ENCODE data around the gene TET2. TPM values are rescaled to one million over a fixed set of nuclear protein-coding genes. Genes with fewer than 3 reads are reported as not detected.

TET2 gene
- total RNA-seq, 2 donors from 2014 or later: 20.0 to 30.1 TPM

DNA sequence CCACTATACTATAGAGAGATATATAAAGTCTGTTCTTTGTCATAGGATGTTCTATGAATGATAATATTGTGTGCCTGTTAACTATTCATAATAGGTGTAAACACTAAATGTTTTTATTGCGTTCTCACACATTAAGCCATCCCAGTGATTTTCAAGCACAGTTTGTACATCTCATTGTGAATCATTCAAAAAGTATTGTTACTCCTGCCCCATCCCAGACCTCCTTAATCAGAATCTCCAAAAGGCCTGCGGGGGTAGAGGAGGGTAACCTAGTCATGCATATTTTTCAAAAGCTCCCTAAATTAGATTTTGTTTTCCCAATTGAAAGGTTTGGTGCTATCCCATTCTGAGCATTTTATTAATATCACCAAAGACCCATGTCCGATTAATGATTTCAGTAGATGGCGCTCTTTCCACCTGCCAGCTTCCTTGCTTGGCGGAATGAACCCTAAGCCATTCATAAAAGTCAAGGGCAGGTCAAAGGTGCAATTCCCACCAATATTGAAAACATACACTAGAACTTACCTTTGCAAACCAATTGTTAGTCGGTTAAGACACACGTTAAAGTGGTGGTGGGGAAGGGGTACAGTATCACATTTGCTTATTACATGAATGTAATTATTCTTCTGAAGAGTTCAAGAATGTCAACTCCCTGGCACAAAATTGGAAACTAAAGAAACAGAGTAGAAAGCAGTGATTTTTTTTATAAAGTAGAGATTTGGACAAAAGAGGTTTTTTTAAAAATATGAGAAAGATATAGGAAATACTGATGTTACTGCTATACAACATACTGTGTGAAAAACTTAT, 5.8 kb upstream of the TET2 start:
- H3K4me3 ChIP-seq: no peak overlapping the region
- H3K9me3 ChIP-seq: no peaks in the 10 kb centered on the region
- no peaks in the 10 kb centered on the region for H3K36me3 ChIP-seq
- intact Hi-C loops (cut with DNase I): loop anchor here (10.0 kb wide), 1 partner anchor 574 kb away; no protein-coding TSS in a partner anchor
- H3K27me3 ChIP-seq: no peaks in the 10 kb centered on the region
- H3K9ac ChIP-seq (ENCODE audit: low read depth in 2 of 2, low read length in 2 of 2): no peak overlapping the region
- no peak overlapping the region for H3K27ac ChIP-seq
- peak; percentile 55 for TF ChIP-seq CTCF (IDR thresholded peaks at IDR 0.05)
- no peaks in the 10 kb centered on the region for H3K4me1 ChIP-seq
- peak; percentile 62 for DNase-seq

DNA sequence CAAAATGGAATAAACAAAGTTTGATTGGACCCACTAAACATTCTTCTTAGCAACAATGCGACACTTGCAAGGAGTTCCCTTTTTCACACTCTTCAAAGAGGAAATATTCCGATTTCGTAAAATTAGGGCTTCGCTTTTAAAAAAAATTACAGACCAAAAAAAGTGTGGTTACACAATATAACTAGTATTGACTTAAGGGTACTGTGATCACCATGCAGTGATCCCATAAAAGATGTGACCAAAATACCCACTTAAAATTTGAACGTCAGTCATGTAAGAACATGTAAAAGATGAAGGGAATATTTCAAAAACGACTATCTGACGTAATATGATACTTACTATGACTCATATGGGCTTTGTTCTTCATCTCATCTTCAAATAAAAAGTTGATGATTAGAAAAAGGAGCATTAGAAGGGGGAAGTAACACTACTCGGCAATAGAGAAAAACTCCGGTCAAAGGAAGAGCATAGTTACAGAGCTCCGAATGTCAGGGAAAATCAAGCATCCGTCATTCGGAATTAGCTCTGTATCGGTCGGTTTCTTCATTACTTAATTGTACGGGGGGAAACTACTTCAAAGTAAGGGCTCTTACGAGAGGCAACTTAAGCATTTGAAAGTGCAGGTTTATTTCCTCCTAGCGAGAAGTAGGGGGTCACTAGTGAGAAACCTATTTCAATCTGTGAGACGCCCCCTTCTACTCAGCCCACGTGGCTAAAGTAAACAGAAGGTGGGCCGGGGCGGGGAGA, 1.3 kb upstream of the TET2 start:
- Histone ChIP-seq H3K27me3 (no peaks in the 10 kb centered on the region), H3K9me3 (no peaks in the 10 kb centered on the region), H3K36me3 (no peaks in the 10 kb centered on the region), H3K4me1 (no peaks in the 10 kb centered on the region), H3K27ac (peak overlapping the region; percentile 76), H3K4me3 (peak overlapping the region; percentile 72), H3K9ac (ENCODE audit: low read depth in 2 of 2, low read length in 2 of 2) (peak overlapping the region; percentile 93 to 99)
- DNase-seq: no peak
- TF ChIP-seq CTCF (IDR thresholded peaks at IDR 0.05): no peak
- intact Hi-C loops (cut with DNase I): loop anchor here (10.0 kb wide), 1 partner anchor 569 kb away; no protein-coding TSS in a partner anchor

DNA sequence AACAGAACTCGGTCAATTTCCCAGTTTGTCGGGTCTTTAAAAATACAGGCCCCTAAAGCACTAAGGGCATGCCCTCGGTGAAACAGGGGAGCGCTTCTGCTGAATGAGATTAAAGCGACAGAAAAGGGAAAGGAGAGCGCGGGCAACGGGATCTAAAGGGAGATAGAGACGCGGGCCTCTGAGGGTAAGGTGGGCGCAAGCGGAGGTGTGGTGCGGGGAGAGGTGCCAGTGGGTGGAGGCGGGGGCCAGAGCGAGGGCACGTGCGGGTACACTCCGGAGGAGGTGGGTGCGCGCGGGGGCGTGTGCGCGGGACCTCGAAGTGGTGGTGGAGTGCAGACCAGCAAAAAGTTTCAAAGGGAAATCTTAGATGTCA, 787 bp upstream of the TET2 start:
- intact Hi-C loops (cut with DNase I): loop anchor here (2.0 to 10.0 kb wide), 2 partner anchors 327 to 569 kb away; no protein-coding TSS in a partner anchor
- Histone ChIP-seq H3K9me3 (no peaks in the 10 kb centered on the region), H3K36me3 (no peaks in the 10 kb centered on the region)

DNA sequence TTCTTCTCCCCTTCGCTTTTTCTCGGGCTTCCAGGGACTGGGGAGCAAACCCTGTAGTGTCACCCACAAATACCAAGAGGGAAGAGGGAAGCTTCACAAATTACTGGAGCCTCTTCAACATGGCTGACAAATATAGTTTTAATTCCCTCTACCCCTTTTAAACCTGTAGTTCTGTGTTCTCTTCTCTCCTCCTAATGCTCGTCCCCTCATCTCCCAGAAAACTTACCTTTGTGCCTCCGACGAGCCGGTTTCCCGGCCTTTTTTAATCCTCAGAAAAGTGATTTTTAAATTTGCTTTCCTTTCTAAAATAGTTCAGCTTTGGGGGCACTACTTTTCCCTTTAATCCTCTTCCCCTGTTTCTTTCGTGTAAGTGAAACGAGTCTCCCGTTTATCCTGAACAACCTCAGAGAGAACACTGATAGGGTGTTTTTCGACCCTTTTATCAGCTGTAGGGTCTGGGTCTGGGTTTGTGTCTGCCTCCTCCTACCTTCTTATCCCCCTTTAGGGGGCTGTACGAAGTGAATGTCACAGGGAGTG, 408 bp downstream of the TET2 start:
- intact Hi-C loops (cut with DNase I): loop anchor here (2.0 to 10.0 kb wide), 2 partner anchors 326 to 568 kb away; no protein-coding TSS in a partner anchor
- Histone ChIP-seq H3K9me3 (no peaks in the 10 kb centered on the region), H3K36me3 (no peaks in the 10 kb centered on the region), H3K4me3 (peak overlapping the region; percentile 72), H3K9ac (ENCODE audit: low read depth in 2 of 2, low read length in 2 of 2) (peak overlapping the region; percentile 93 to 99), H3K27ac (peak overlapping the region; percentile 76), H3K27me3 (no peaks in the 10 kb centered on the region), H3K4me1 (no peaks in the 10 kb centered on the region)
- no peak for TF ChIP-seq CTCF (IDR thresholded peaks at IDR 0.05)
- no peak for DNase-seq

More for the DNA sequence above, 787 bp upstream of the TET2 start:
- Histone ChIP-seq H3K4me1 (no peaks in the 10 kb centered on the region), H3K4me3 (peak overlapping the region; percentile 72), H3K27me3 (no peaks in the 10 kb centered on the region), H3K27ac (peak overlapping the region; percentile 76), H3K9ac (ENCODE audit: low read depth in 2 of 2, low read length in 2 of 2) (peak overlapping the region; percentile 93 to 99)
- TF ChIP-seq CTCF (IDR thresholded peaks at IDR 0.05): no peak
- peak; percentile 49 for DNase-seq

DNA sequence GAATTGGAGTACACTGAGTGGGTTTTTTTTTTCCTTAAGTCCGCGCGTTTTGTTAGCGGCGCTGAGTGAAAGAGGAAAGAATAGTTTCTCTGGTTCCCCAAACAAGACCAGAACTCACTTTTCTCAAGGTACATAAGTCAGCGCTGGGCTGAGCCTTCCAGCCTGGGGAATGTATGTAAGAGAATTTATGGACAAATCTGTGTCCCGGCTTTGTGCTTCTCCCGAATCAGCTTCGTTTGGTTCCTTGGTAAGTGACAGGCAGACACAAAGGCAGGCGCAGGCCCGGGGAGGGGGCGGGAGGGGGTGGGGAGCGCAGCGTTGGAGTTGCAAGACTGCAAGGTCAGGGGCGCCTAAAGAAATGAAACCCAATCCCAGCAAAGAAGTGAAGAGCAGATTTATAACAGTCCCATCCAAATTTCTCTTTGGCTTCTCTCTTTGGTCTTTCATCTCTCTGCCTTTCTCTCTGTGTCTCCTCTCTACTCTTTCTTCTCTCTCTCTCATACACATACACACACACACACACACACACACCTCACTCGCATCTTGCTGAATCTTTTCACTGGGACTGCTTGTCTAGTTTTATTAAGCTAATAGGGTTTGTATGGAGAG, 981 bp downstream of the TET2 start:
- H3K36me3 ChIP-seq: no peaks in the 10 kb centered on the region
- H3K4me1 ChIP-seq: no peaks in the 10 kb centered on the region
- intact Hi-C loops (cut with DNase I): loop anchor here (2.0 to 10.0 kb wide), 2 partner anchors 325 to 567 kb away; no protein-coding TSS in a partner anchor
- no peaks in the 10 kb centered on the region for H3K27me3 ChIP-seq
- peak overlapping the region; percentile 76 for H3K27ac ChIP-seq
- H3K9ac ChIP-seq (ENCODE audit: low read depth in 2 of 2, low read length in 2 of 2): peak overlapping the region; percentile 93 to 99
- DNase-seq: peak; percentile 55
- peak overlapping the region; percentile 72 for H3K4me3 ChIP-seq
- no peaks in the 10 kb centered on the region for H3K9me3 ChIP-seq
- TF ChIP-seq CTCF (IDR thresholded peaks at IDR 0.05): no peak

All from colonic mucosa (tissue), 4 donors.